ENCODE results near the gene VBP1.

The VBP1 gene, protein sequence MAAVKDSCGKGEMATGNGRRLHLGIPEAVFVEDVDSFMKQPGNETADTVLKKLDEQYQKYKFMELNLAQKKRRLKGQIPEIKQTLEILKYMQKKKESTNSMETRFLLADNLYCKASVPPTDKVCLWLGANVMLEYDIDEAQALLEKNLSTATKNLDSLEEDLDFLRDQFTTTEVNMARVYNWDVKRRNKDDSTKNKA

DNA sequence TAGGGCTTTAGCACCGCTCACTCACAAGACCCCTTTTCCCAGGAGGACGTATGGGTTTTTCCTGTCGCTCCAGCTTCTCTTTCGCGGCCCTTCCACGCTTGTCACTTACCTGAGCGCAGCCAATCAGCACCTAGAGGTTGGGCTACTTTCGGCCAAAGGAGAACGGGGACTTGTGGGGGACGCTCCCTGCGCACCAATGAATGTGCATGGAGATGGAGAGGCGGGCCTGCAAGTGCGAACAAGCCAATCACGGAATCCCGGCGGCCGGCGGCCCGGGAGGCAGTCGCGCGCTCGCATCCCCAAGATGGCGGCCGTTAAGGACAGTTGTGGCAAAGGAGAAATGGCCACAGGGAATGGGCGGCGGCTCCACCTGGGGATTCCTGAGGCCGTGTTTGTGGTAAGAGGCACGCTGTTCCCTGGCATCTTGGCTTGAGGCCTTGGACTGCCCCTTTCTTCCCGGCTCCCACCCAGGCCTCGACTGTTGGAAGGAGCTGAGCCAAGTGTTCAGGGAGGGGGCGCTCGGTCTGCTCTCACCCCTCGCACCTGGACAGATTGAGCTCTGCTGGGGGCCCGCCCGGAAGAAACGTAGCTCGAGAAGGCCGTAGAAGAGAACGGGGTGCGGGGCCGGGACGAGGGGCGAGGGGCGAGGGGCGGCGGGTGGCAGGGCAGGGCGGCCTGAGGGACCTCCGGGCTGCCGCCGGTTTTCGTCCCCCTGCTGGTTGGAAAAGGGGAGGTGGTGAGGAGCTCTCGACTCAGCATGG, at the start of gene VBP1:
TSS of gene VBP1 (plus strand) at position 282 of the 761 bp plus-strand sequence. CDS start at position 305, 23 bp downstream.
- in situ Hi-C loops (cut with HindIII; ENCODE audit: low pct_ligation_motif_present, low sequenced_read_pairs), result no loop called here
- peak; percentile 93 for DNase-seq
- Histone ChIP-seq H3K27ac (peak within 1 kb of the TSS; percentile 80), H3K4me3 (ENCODE audit: low read depth, low read length) (peak within 1 kb of the TSS; percentile 81), H3K27me3 (replicated peaks) (no peaks in the 10 kb centered on the region), H3K36me3 (replicated peaks) (no peaks in the 10 kb centered on the region)
- TF ChIP-seq, protein P1, sequence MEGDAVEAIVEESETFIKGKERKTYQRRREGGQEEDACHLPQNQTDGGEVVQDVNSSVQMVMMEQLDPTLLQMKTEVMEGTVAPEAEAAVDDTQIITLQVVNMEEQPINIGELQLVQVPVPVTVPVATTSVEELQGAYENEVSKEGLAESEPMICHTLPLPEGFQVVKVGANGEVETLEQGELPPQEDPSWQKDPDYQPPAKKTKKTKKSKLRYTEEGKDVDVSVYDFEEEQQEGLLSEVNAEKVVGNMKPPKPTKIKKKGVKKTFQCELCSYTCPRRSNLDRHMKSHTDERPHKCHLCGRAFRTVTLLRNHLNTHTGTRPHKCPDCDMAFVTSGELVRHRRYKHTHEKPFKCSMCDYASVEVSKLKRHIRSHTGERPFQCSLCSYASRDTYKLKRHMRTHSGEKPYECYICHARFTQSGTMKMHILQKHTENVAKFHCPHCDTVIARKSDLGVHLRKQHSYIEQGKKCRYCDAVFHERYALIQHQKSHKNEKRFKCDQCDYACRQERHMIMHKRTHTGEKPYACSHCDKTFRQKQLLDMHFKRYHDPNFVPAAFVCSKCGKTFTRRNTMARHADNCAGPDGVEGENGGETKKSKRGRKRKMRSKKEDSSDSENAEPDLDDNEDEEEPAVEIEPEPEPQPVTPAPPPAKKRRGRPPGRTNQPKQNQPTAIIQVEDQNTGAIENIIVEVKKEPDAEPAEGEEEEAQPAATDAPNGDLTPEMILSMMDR (IDR thresholded peaks at IDR 0.05; ENCODE audit: low read depth, low read length, missing control alignments), result peak; percentile 59

DNA sequence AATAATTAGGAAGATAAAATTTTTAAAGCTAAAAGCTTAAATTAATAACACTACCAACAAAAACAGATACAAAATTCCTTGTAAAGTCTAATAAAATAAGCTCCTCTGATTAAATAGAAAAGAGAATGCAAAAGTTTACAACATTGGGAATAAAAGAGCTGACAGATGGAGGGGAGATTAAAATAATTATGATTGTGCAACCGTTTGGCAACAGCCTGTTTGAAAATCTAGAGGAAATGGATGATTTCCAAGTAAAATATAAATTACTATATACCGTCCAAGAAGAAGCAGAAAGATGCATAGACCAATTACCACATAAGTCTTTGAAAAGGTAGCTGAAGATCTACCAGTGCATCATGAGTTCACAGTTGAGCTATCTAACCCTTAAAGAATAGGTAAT, 46.4 kb upstream of the VBP1 start:
- H3K36me3 ChIP-seq (replicated peaks), result no peaks in the 10 kb centered on the region
- H3K4me3 ChIP-seq (ENCODE audit: low read depth, low read length), result no peak overlapping the region
- H3K27me3 ChIP-seq (replicated peaks), result no peaks in the 10 kb centered on the region
- H3K27ac ChIP-seq, result no peak overlapping the region
- in situ Hi-C loops (cut with HindIII; ENCODE audit: low pct_ligation_motif_present, low sequenced_read_pairs), result no loop called here
- TF ChIP-seq, protein P1 (IDR thresholded peaks at IDR 0.05; ENCODE audit: low read depth, low read length, missing control alignments), result no peak
- no peak for DNase-seq

DNA sequence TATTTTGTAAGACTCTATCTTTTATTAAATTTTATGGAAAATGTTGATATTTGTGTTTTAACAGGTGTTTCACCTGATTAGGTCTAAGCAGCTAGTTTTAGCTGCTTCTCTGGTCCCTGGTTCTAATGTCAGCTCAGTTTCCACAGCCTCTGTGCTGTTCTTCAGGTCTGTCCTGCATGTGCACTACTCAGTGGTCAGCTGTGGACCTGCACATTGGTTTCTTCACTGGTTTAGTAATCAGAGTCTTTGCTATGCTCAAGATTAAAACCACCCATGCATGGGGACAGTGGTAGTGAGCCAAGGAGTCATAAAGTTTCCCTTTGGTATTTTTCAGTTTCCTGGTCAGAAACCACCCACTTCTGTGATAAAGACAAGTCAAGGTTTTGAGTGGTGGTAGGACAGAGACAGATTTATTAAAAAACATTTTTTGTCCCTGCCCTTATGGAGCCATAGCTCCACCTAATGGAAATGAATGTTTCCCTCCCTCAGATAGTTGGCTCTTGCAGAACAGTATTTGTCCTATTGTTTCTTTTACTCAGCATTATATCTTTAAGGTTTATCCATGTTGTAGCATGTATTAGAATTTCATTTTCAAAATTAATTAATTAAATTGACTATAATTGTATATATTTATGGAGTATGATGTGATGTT, 36.8 kb upstream of the VBP1 start:
- TF ChIP-seq, protein P1 (IDR thresholded peaks at IDR 0.05; ENCODE audit: low read depth, low read length, missing control alignments), result no peak
- DNase-seq, result no peak
- in situ Hi-C loops (cut with HindIII; ENCODE audit: low pct_ligation_motif_present, low sequenced_read_pairs), result no loop called here
- no peak overlapping the region for H3K27ac ChIP-seq
- H3K36me3 ChIP-seq (replicated peaks), result no peaks in the 10 kb centered on the region
- H3K27me3 ChIP-seq (replicated peaks), result no peaks in the 10 kb centered on the region
- H3K4me3 ChIP-seq (ENCODE audit: low read depth, low read length), result no peak overlapping the region

DNA sequence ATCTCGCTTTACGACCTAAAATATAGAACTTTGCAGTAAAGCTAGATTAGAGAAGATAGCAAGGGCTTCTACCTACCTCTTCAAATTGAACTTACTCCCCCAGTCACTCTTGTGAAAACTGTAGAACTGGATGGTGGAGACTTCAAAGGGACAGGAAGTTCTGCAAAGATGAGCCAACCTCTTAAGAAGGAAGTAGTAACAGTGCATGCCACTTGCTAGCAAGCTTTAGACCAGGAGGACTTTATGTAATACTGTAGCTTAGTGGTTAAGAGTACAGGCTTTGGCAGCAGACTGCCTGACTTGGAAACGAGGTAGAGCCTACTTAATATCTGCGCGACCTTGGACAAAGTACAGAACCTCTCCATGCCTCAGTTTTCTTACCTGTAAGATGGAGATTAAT, 27.5 kb upstream of the VBP1 start:
- Histone ChIP-seq H3K27me3 (replicated peaks) (no peaks in the 10 kb centered on the region), H3K27ac (no peak overlapping the region), H3K36me3 (replicated peaks) (no peaks in the 10 kb centered on the region), H3K4me3 (ENCODE audit: low read depth, low read length) (no peak overlapping the region)
- in situ Hi-C loops (cut with HindIII; ENCODE audit: low pct_ligation_motif_present, low sequenced_read_pairs), result no loop called here
- no peak for DNase-seq
- TF ChIP-seq, protein P1 (IDR thresholded peaks at IDR 0.05; ENCODE audit: low read depth, low read length, missing control alignments), result no peak

DNA sequence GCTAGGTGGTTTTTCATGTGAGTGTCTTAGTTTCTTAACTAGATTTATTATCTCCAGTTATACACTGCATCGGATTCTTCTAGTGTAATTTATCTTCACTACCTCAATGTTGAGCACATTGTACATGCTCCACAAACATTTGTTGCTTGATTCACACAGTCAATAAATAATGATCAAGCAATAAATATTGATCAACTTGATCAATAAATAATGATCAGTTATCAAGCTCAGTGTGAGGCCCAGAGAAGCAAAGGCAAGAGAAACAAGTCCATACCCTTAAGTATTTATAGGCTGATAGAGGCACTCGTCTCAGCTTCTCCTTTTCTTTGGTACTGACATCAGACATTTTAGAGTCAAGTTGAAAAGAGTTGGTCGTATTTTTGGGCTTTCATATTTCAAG, 5.1 kb upstream of the VBP1 start:
- TF ChIP-seq, protein P1 (IDR thresholded peaks at IDR 0.05; ENCODE audit: low read depth, low read length, missing control alignments), result no peak
- in situ Hi-C loops (cut with HindIII; ENCODE audit: low pct_ligation_motif_present, low sequenced_read_pairs), result no loop called here
- no peak for DNase-seq
- no peak overlapping the region for H3K27ac ChIP-seq
- no peaks in the 10 kb centered on the region for H3K27me3 ChIP-seq (replicated peaks)
- no peak overlapping the region for H3K4me3 ChIP-seq (ENCODE audit: low read depth, low read length)
- no peaks in the 10 kb centered on the region for H3K36me3 ChIP-seq (replicated peaks)

Data from brain microvascular endothelial cell (primary cell).